ENCODE measurements around the gene VPS35. TPM values are rescaled to one million over a fixed set of nuclear protein-coding genes. Genes with fewer than 3 reads are reported as not detected.

VPS35 gene
- total RNA-seq (100 to 1,000 TPM in 3 of 5 donors, 10 to 100 TPM in 2; 21.4 to 159 (median 108) TPM), polyA plus RNA-seq (10 to 100 TPM; 17.9 to 39.1 (median 18.7) TPM)
- long read RNA-seq, donor 1, full-length matches to known transcripts, result 6 of 45 reads
- long read RNA-seq, donor 1, partial matches to known transcripts, result 39 of 45 reads
- long read RNA-seq, donor 1, other reads (novel, unspliced or antisense), result 0 of 45 reads
- long read RNA-seq, donor 2, full-length matches to known transcripts, result 15 of 48 reads
- long read RNA-seq, donor 2, partial matches to known transcripts, result 33 of 48 reads
- long read RNA-seq, donor 2, other reads (novel, unspliced or antisense), result 0 of 48 reads
- long read RNA-seq, donor 3, full-length matches to known transcripts, result 15 of 38 reads
- long read RNA-seq, donor 3, partial matches to known transcripts, result 23 of 38 reads
- long read RNA-seq, donor 3, other reads (novel, unspliced or antisense), result 0 of 38 reads
- long read RNA-seq, donor 4, full-length matches to known transcripts, result 2 of 2 reads
- long read RNA-seq, donor 4, partial matches to known transcripts, result 0 of 2 reads
- long read RNA-seq, donor 4, other reads (novel, unspliced or antisense), result 0 of 2 reads
- long read RNA-seq, donor 5, full-length matches to known transcripts, result 13 of 97 reads
- long read RNA-seq, donor 5, partial matches to known transcripts, result 84 of 97 reads
- long read RNA-seq, donor 5, other reads (novel, unspliced or antisense), result 0 of 97 reads
- long read RNA-seq, donor 6, full-length matches to known transcripts, result 32 of 157 reads
- long read RNA-seq, donor 6, partial matches to known transcripts, result 125 of 157 reads
- long read RNA-seq, donor 6, other reads (novel, unspliced or antisense), result 0 of 157 reads
- long read RNA-seq, donor 7, full-length matches to known transcripts, result 22 of 164 reads
- long read RNA-seq, donor 7, partial matches to known transcripts, result 142 of 164 reads
- long read RNA-seq, donor 7, other reads (novel, unspliced or antisense), result 0 of 164 reads
- long read RNA-seq, donor 8, full-length matches to known transcripts, result 17 of 37 reads
- long read RNA-seq, donor 8, partial matches to known transcripts, result 20 of 37 reads
- long read RNA-seq, donor 8, other reads (novel, unspliced or antisense), result 0 of 37 reads
- long read RNA-seq, donor 9, full-length matches to known transcripts, result 9 of 22 reads
- long read RNA-seq, donor 9, partial matches to known transcripts, result 13 of 22 reads
- long read RNA-seq, donor 9, other reads (novel, unspliced or antisense), result 0 of 22 reads
- long read RNA-seq, donor 10, full-length matches to known transcripts, result 6 of 50 reads
- long read RNA-seq, donor 10, partial matches to known transcripts, result 44 of 50 reads
- long read RNA-seq, donor 10, other reads (novel, unspliced or antisense), result 0 of 50 reads

DNA sequence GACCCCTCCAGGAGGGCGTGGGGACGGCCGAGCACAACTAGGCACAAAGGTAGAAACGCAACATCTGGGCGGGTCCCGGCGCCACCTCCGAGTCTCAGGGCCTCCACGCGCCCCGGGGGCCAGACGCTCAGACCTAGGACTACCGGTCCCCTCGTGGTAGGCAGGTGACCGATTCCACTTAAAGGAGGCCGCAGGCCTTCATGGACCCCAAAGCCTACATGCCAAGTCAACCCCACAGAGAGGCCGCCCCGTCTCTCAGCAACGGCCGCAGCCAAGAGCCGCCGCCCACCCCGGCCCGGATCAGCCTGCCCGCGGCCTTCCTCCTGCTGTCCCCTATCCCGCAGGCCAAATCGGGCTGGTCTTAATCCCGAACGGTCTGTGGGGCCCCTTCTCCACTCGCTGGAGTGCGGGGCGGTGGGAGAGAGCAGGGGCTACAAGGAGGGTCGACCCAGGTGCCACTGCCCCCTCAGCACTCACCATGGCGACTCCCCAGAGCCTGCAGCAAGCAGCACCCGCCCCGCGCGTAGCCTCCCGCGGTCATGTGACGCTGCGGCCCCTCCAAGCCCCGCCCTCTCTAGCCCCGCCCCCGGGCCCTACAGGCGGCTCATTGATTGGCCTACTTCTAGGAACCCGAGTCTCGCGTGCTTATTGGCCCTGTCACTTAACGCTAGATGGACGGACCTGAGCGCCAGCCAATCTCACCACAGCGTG, at the start of gene VPS35:
TSS of gene VPS35 (minus strand) at position 525 of the 711 bp plus-strand sequence. CDS start at position 480, 45 bp downstream.
- Histone ChIP-seq H3K4me3 (peak within 1 kb of the TSS; percentile 87 to 94 (median 94)), H3K27me3 (no peaks in the 10 kb centered on the region), H3K4me1 (peaks cover 42 to 65% (median 53%) of the 10 kb centered on the region in 4 donors), H3K27ac (peak within 1 kb of the TSS; percentile 88 to 96 (median 93)), H3K36me3 (no peaks in the 10 kb centered on the region), H3K9me3 (no peaks in the 10 kb centered on the region)
- 0 to 1% (median 0%) methylated on average over 32 to 54 of the region's 54 CpGs for WGBS, 5 donors
- intact Hi-C loops (cut with DNase I; ENCODE audit: low total_unique reads), result no loop called here
- peak in 1 of 4 donors; percentile 61 for TF ChIP-seq POLR2A (IDR thresholded peaks at IDR 0.05)
- no peak for TF ChIP-seq EP300 (IDR thresholded peaks at IDR 0.05)
- TF ChIP-seq CTCF (IDR thresholded peaks at IDR 0.05), result no peak
- peak in 2 of 3 donors; percentile 87 for TF ChIP-seq POLR2AphosphoS5 (IDR thresholded peaks at IDR 0.05)
- DNase-seq, result peak; percentile 100

GRCh38 chr16:46737621-46738214, 48.7 kb upstream of the VPS35 start:
- DNase-seq, result no peak
- Histone ChIP-seq H3K4me3 (no peak overlapping the region), H3K27me3 (no peaks in the 10 kb centered on the region), H3K4me1 (no peaks in the 10 kb centered on the region), H3K27ac (no peak overlapping the region), H3K9me3 (no peaks in the 10 kb centered on the region), H3K36me3 (no peaks in the 10 kb centered on the region)
- TF ChIP-seq EP300 (IDR thresholded peaks at IDR 0.05), result no peak
- intact Hi-C loops (cut with DNase I; ENCODE audit: low total_unique reads), result no loop called here
- WGBS, 5 donors, result 75 to 82% (median 81%) methylated on average over 4 to 14 of the region's 14 CpGs

DNA sequence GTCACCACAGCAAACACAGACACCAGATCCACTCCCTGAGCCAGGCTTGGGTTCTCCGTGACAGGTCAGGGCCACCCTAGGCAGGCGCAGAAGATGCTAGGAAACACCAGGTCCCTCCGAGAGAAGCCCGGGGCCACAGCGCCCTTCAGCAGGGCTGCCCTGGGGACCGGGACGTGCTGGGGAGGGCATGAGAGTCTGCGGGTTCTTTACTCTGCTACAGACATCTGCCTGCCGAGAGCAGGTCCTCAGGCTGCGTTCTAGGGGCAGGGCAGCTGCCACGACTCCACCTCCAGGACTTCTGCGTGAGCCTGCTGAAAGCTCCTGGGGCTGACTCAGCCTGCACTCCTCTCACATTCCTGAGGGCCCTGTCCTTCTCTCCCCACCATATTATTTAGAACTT, 47.7 kb upstream of the VPS35 start:
- intact Hi-C loops (cut with DNase I; ENCODE audit: low total_unique reads), result no loop called here
- no peaks in the 10 kb centered on the region for H3K9me3 ChIP-seq
- no peaks in the 10 kb centered on the region for H3K27me3 ChIP-seq
- no peak overlapping the region for H3K27ac ChIP-seq
- no peak overlapping the region for H3K4me3 ChIP-seq
- no peak for TF ChIP-seq POLR2AphosphoS5 (IDR thresholded peaks at IDR 0.05)
- TF ChIP-seq CTCF (IDR thresholded peaks at IDR 0.05), result no peak
- no peak for TF ChIP-seq EP300 (IDR thresholded peaks at IDR 0.05)
- no peak for TF ChIP-seq POLR2A (IDR thresholded peaks at IDR 0.05)
- WGBS, 5 donors, result 68 to 81% (median 70%) methylated on average over 11 to 12 of the region's 12 CpGs
- H3K36me3 ChIP-seq, result no peaks in the 10 kb centered on the region
- no peaks in the 10 kb centered on the region for H3K4me1 ChIP-seq
- DNase-seq, result no peak

- no peak overlapping the region for H3K27ac ChIP-seq
- no peak for DNase-seq
- WGBS, 5 donors, result 73 to 85% (median 76%) methylated on average over 9 of the region's 9 CpGs
- H3K9me3 ChIP-seq, result no peaks in the 10 kb centered on the region
- no peaks in the 10 kb centered on the region for H3K27me3 ChIP-seq
- H3K4me3 ChIP-seq, result no peak overlapping the region
- intact Hi-C loops (cut with DNase I; ENCODE audit: low total_unique reads), result no loop called here
- H3K36me3 ChIP-seq, result no peaks in the 10 kb centered on the region
- no peaks in the 10 kb centered on the region for H3K4me1 ChIP-seq
- TF ChIP-seq POLR2AphosphoS5 (IDR thresholded peaks at IDR 0.05) (no peak), EP300 (IDR thresholded peaks at IDR 0.05) (no peak), POLR2A (IDR thresholded peaks at IDR 0.05) (no peak), CTCF (IDR thresholded peaks at IDR 0.05) (no peak)
Measured at GRCh38 chr16:46733319-46733830, 44.4 kb upstream of the VPS35 start.
